NCI-H526 (cell line): Measurements from ENCODE around the gene MAD1L1.
"Not testable (repeated sequence)": the region's sequence is repeated elsewhere in the genome, so short reads cannot be mapped to it uniquely, and the experiment has no call there.

Experiments
- DNase-seq, 2 experiments: peaks; one replicate each; lab custom pipeline; 2025; lab: John Stamatoyannopoulos, UW

The MAD1L1 gene

GRCh38 chr7:1815551-1816281, 417.0 kb downstream of the MAD1L1 start:
- DNase-seq = not testable (repeated sequence)

DNA sequence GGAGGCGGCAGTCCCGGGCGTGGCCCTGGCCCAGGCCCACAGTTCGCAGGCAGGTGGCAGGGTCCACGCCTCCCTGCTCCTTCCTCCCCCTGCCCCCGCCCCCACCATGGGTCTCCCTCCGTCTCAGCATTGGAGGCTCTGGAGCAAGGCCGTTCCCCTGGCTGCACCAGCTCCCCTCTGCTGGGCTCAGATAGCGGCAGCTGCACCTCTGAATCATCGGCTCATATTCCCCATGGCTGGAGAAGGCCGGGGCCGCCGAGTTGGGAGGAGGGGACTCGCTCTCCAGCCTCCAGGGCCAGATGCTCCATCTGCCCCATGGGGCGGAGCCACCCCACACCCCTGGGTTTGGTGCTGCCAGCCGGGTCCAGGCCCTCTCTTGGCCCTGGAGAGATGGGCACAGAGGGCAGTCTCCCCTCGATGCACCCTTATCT, 417.7 kb downstream of the MAD1L1 start:
- no peak for DNase-seq

DNA sequence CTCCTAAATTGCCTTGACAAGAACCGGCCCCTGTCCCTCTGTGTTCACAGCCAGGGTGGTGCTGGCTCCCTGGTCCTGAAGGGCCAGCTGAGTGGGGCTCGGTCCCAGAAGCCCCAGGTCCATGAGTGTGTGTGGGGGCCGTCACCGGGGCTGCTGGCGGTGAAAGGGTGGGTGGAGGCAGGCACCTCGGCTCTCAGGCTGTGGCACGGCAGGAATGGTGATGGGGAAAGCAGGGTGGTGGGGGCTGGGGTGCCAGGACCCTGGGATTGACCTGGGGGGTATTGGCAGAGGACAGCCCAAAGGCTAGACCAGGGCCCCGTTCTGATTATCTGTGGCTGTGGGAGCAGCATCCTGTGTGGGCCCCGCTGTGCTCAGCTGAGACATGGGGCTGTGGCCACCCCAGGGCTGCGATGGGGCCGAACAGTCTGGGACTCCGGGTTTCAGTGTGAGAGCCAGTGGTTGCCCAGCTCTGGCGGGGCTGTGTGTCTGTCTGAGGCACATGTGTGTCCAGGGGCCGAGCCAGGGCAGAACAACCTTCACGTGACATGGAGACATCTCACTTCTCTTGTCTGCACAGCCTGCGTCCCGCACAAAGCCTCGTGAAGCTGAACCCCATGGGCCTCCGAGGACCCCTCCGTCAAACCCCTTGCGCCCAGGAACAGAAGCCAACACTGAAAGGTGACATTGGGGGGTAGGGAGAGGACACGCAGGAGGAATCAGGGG, 418.5 kb downstream of the MAD1L1 start:
- no peak for DNase-seq

- DNase-seq = no peak
Observed at GRCh38 chr7:1813394-1814088, 419.2 kb downstream of the MAD1L1 start.

DNA sequence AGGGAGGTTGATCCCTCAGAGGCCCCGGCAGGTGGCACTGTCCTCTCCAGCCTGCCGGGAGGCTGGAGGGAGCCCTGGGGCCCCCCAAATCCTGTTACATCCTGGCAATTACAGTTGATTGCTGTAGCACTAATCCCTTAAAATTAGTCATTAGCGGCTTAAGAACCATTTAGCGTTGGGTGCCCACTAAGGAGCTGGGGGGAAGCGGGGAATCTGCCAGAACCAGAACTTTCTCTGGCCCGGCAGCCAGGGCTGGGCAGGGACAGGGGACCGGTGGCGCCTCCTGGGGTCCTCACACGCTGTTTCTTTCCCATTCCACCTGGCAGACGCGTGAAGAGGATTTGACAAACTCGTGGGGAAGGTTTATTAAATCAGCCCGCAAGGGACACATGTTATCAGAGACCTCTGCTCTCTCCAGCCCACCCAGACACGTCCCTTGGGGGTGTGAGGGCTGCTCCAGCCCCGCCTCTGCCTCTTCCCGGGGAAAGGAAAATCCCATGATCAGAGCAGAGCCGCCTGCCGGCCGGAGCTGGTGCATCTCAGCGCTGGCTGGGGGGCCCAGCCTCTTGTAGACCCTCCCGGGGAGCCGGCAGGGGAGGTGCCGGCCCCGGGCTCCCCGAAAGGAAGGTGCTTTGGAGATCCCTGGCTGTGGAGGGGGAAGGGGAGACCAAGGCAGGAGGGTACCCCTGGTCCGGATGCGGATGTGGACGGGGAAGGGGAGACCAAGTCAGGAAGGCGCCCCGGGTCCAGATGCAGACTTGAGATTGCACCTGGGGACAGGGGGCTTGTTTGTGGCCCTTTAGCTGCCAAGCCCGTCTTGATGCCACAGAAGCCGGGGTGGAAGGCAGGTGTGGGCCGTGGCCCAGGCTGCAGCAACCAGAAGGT, 420.0 kb downstream of the MAD1L1 start:
- peak in 1 of 2 experiments; percentile 63 for DNase-seq

GRCh38 chr7:1811850-1812508, 420.8 kb downstream of the MAD1L1 start:
- DNase-seq = no peak

DNA sequence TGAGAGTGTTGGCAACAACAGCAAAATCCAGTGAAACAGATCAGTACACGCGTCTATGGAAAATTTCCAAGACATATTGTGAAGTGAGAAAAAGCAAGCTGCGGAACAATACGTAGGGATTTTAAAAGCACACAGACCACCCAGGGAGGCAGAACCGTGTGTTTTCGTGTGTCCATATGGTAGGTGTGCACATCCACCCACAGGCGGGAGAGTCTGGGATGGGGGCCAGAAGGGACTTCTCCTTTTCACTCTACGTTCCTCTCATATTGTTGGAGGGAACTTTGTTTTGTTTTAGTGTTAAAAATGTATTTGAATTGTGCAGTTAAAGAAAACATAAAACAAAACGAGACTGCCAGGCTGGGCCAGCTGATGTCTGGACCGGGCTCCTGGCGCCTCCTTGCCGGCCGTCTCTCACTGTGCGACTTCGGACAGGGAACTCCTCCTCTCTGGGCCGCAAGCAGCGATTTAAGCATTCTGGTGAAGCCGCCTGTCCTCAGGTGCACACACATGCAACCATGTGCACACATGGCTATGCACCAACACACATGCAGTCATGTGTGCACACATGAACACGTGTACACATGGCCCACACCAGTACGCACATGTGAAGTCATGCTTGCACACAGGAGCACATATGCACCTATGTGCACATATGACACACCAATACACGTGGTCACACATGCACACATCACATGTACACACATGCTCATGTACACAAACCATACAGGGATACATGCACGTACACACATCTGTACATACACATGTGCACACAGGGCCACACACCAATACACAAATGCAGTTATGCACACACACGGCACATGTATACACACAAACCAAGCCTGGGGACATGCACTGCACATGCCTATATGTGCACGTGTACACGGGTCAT, 421.5 kb downstream of the MAD1L1 start:
- DNase-seq = no peak

DNA sequence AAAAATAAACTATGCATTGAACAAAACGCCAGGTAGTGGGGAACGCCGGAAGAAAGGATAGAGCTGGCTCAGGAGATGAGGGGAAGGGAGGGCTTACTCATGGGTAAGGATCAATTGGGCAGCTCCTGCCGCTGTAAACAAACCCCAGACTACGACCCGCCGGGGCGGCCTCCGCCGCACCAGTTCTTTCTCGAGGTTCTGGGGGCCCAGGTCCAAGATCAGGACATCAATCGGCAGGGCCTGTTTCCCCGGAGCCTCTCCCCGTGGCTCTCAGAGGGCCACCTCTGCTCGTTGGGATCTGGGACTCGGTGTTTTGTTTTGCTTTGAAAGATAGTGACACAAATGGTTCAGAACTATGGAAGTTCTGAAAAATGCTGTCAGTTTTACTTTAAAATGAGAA, 422.2 kb downstream of the MAD1L1 start:
- DNase-seq = no peak

DNA sequence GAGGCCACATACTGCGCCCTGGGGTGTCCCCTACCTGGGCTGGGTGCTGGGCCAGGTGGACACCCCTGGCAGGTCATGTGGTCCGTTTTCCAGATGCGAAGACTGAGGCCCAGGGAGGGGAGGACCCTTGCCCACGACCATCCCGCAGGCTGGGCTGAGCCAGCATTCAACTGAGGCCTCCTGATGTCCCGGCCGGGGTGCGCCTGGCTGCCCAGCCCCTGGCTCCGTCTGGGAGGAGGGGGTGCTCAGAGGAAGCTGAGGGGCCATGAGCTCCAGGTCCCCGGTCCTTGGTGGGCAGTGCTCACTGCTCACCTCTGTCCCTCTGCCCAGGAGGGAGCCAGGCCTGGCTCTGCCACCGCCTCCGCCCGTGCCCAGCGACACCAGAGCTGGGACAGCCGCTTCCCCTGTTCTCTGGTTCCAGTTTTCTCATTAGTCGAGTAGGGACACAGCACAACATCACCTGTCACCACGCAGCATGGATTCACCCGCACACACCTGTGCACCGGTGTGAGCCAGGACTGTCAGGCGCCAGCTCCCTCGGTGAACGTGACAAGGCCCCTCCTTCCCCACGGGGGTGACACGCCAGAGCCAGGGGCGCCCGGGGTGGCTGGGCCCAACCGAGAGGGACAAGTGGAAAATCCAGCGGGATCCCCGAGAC, 423.0 kb downstream of the MAD1L1 start:
- no peak for DNase-seq

DNA sequence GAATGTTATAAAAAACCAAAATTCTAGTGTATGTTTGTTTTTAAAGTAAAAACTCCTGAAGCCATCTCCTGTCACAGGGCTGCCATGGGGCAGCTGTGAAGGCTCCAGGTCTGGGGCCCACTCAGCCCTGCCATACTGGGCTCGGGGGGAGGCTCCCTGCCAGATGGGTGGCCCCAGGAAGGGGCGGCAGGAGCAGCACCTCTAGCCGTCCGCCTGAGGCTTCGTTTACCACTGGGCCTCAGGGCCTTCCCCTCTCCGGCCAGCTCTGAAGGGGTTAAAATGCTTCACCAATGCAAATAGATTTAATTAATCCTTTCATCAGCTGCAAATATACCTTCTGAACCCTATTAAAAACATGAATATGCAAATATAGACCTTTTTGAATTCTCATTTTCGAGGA, 423.7 kb downstream of the MAD1L1 start:
- DNase-seq = no peak

GRCh38 chr7:1807821-1808600, 424.7 kb downstream of the MAD1L1 start:
- no peak for DNase-seq

DNA sequence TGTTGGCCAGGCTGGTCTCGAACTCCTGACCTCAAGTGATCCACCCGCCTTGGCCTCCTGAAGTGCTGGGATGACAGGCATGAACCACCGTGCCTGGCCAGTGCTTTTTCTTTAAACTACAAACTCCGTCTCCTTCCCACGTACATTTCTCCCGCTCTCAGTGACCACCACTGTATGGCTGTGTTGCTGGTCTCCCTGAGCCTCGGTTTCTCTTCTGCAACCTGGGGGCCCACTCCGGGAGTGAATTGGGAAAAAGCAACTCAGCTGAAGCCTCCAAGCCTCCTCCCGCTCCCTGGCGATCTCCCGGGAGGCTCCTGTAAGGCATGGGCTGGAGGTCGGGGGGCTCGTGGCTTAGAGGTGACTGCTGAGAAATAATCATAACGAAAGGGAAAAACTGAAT, 426.4 kb downstream of the MAD1L1 start:
- no peak for DNase-seq

DNA sequence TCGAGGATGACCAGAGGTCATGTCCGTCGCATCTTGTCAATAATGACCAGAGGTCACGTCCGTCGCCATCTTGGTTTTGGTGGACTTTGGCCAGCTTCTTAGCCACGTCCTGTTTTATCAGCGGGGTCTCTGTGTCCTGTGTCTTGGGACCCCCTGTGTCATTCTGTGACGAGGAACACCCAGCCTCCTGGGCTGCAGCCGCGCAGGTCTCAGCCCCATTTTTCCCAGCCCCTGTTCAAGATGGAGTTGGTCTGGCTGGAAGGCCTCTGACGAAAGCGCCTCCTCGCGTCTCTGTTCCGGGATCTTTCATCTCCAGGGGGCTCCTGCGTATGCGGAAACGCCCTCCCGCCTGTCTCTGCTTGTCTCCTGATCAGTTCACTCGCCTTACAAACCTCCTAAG, 428.4 kb downstream of the MAD1L1 start:
- no peak for DNase-seq

- no peak for DNase-seq
Observed at GRCh38 chr7:1802899-1803298, 429.8 kb downstream of the MAD1L1 start.

- DNase-seq = no peak
Observed at GRCh38 chr7:1800902-1801301, 431.8 kb downstream of the MAD1L1 start.

- DNase-seq = no peak
Observed at GRCh38 chr7:1798191-1798590, 434.6 kb downstream of the MAD1L1 start.

GRCh38 chr7:1794888-1795542, 437.7 kb downstream of the MAD1L1 start:
- DNase-seq = no peak

DNA sequence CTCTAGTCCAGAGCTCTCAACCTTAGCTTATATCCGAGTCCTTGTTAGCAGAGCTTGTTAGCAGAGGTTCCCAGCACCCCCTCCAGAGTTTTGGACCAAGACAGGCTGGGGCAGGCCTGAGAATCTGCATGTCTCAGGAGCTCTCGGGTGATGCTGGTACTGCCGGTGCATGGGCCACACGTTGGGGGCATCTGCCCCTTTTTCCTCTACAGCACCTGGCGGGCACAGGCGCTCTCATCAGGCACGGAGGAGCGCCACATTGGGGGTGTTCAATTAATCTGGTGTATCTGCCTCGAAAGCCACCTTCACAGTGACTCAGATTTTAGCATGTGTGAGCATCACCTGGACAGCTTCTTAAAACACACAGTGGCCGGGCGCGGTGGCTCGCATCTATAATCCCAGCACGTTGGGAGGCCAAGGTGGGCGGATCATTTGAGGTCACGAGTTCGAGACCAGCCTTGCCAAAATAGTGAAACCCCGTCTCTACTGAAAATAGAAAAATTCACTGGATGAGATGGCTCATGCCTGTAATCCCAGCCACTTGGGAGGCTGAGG, 445.0 kb downstream of the MAD1L1 start:
- DNase-seq = no peak
